HEK293 (cell line): ENCODE results near the gene ASRGL1.

Source experiments
- CTCF ChIA-PET: fragments of 350-600 bp; formaldehyde crosslinking; extraction: SDS; loops from one replicate; lab custom pipeline; 2021; ENCODE audit warnings: antibody characterized with exemption; lab: Yijun Ruan, JAX
- POLR2A ChIA-PET: fragments of 300-600 bp; formaldehyde crosslinking; extraction: SDS; loops from one replicate; lab custom pipeline; 2020; ENCODE audit warnings: antibody characterized with exemption, inconsistent platforms; lab: Yijun Ruan, JAX
- H3K27ac ChIP-seq: fragments of 200-500 bp; sonication (Bioruptor generic); 2 replicates; pipeline ENCODE4 v1.5.1; 2014; ENCODE audit warnings: low read depth, low read length, control low read depth, inconsistent platforms; ENCODE audit errors: extremely low read depth
- H3K36me3 ChIP-seq, 2 experiments: fragments of 200-500 bp in 1 of 2; sonication (Bioruptor generic) in 1 of 2; 1 replicate in 1 of 2; 2 replicates in 1 of 2; pipeline ENCODE4 v1.5.1; 2014 to 2017; ENCODE audit warnings: inconsistent platforms in 2 of 2, low read length in 2 of 2; ENCODE audit not compliant: control insufficient read depth in 2 of 2, insufficient read depth in 1 of 2
- H3K4me1 ChIP-seq: fragments of 200-500 bp; sonication (Bioruptor generic); 2 replicates; pipeline ENCODE4 v1.5.1; 2014; ENCODE audit warnings: mild to moderate bottlenecking, low read length, inconsistent platforms; ENCODE audit not compliant: control insufficient read depth, insufficient read depth
- H3K4me3 ChIP-seq: 2 replicates; pipeline ENCODE4 v1.5.1; 2011; ENCODE audit warnings: low read depth, mild to moderate bottlenecking, control low read depth, low read length, moderate library complexity
- H3K9me3 ChIP-seq: fragments of 200-500 bp; sonication (Bioruptor generic); 2 replicates; pipeline ENCODE4 v1.5.1; 2014; ENCODE audit warnings: low read depth, low read length, inconsistent platforms; ENCODE audit not compliant: control insufficient read depth, insufficient read depth
- BCL11B ChIP-seq: fragments of 450-650 bp; formaldehyde crosslinking; IDR thresholded peaks from 2 replicates; pipeline ENCODE4 v1.5.1; 2016; ENCODE audit warnings: low read depth, missing biosample characterization, missing genetic modification characterization
- BCL6B ChIP-seq: fragments of 450-650 bp; formaldehyde crosslinking; IDR thresholded peaks from 2 replicates; pipeline ENCODE4 v1.5.1; 2017; ENCODE audit warnings: missing biosample characterization, missing genetic modification characterization
- GLI2 ChIP-seq: fragments of 450-650 bp; formaldehyde crosslinking; IDR thresholded peaks from 2 replicates; pipeline ENCODE4; 2017; ENCODE audit warnings: missing biosample characterization, missing genetic modification characterization, low read depth, borderline replicate concordance
- RBAK ChIP-seq: fragments of 450-650 bp; formaldehyde crosslinking; IDR thresholded peaks from 2 replicates; pipeline ENCODE4 v1.5.1; 2016; ENCODE audit warnings: missing biosample characterization, missing genetic modification characterization
- SETDB1 ChIP-seq: IDR thresholded peaks from one replicate; pipeline ENCODE4 v1.6.1; 2017; ENCODE audit warnings: mild to moderate bottlenecking, low read length, moderate library complexity, mixed read lengths; ENCODE audit not compliant: insufficient read length
- SP7 ChIP-seq: fragments of 450-650 bp; formaldehyde crosslinking; IDR thresholded peaks from 2 replicates; pipeline ENCODE4 v1.5.1; 2016; ENCODE audit warnings: missing biosample characterization, missing genetic modification characterization
- ZBTB20 ChIP-seq: fragments of 450-650 bp; formaldehyde crosslinking; IDR thresholded peaks from 2 replicates; pipeline ENCODE4 v1.5.1; 2016; ENCODE audit warnings: missing biosample characterization, missing genetic modification characterization
- ZBTB21 ChIP-seq: fragments of 450-650 bp; formaldehyde crosslinking; IDR thresholded peaks from 2 replicates; pipeline ENCODE4 v1.5.1; 2017; ENCODE audit warnings: missing biosample characterization, missing genetic modification characterization
- ZFP37 ChIP-seq: fragments of 450-650 bp; formaldehyde crosslinking; IDR thresholded peaks from 2 replicates; pipeline ENCODE4 v1.5.1; 2016; ENCODE audit warnings: missing biosample characterization, missing genetic modification characterization
- ZFP69B ChIP-seq: fragments of 450-650 bp; formaldehyde crosslinking; IDR thresholded peaks from 2 replicates; pipeline ENCODE4 v1.5.1; 2016; ENCODE audit warnings: missing biosample characterization, missing genetic modification characterization
- ZIC2 ChIP-seq: fragments of 450-650 bp; formaldehyde crosslinking; IDR thresholded peaks from 2 replicates; pipeline ENCODE4 v1.5.1; 2016; ENCODE audit warnings: missing biosample characterization, missing genetic modification characterization
- ZNF10 ChIP-seq: fragments of 450-650 bp; formaldehyde crosslinking; IDR thresholded peaks from 2 replicates; pipeline ENCODE4 v1.5.1; 2017; ENCODE audit warnings: missing biosample characterization, missing genetic modification characterization
- ZNF121 ChIP-seq: fragments of 450-650 bp; formaldehyde crosslinking; IDR thresholded peaks from 2 replicates; pipeline ENCODE4 v1.5.1; 2016; ENCODE audit warnings: missing biosample characterization, missing genetic modification characterization
- ZNF16 ChIP-seq: fragments of 450-650 bp; formaldehyde crosslinking; IDR thresholded peaks from 2 replicates; pipeline ENCODE4 v1.5.1; 2016; ENCODE audit warnings: low read depth, missing biosample characterization, missing genetic modification characterization
- ZNF19 ChIP-seq: fragments of 450-650 bp; formaldehyde crosslinking; IDR thresholded peaks from 2 replicates; pipeline ENCODE4; 2016; ENCODE audit warnings: missing biosample characterization, missing genetic modification characterization, low read depth
- ZNF202 ChIP-seq: fragments of 450-650 bp; formaldehyde crosslinking; IDR thresholded peaks from 2 replicates; pipeline ENCODE4 v1.5.1; 2016; ENCODE audit warnings: missing biosample characterization, missing genetic modification characterization, borderline replicate concordance
- ZNF223 ChIP-seq: fragments of 450-650 bp; formaldehyde crosslinking; IDR thresholded peaks from 2 replicates; pipeline ENCODE4 v1.5.1; 2016; ENCODE audit warnings: missing biosample characterization, missing genetic modification characterization
- ZNF280D ChIP-seq: fragments of 450-650 bp; formaldehyde crosslinking; IDR thresholded peaks from 2 replicates; pipeline ENCODE4 v1.5.1; 2016; ENCODE audit warnings: missing biosample characterization, missing genetic modification characterization
- ZNF302 ChIP-seq: fragments of 450-650 bp; formaldehyde crosslinking; IDR thresholded peaks from 2 replicates; pipeline ENCODE4 v1.5.1; 2016; ENCODE audit warnings: missing biosample characterization, missing genetic modification characterization, low read depth
- ZNF311 ChIP-seq: fragments of 450-650 bp; formaldehyde crosslinking; IDR thresholded peaks from 2 replicates; pipeline ENCODE4 v1.5.1; 2017; ENCODE audit warnings: missing biosample characterization, missing genetic modification characterization, borderline replicate concordance
- ZNF335 ChIP-seq: fragments of 450-650 bp; formaldehyde crosslinking; conservative IDR thresholded peaks from 2 replicates; pipeline ENCODE4 v1.5.1; 2016; ENCODE audit warnings: missing biosample characterization, missing genetic modification characterization
- ZNF362 ChIP-seq: fragments of 450-650 bp; formaldehyde crosslinking; IDR thresholded peaks from 2 replicates; pipeline ENCODE4 v1.5.1; 2016; ENCODE audit warnings: missing biosample characterization, missing genetic modification characterization
- ZNF416 ChIP-seq: fragments of 450-650 bp; formaldehyde crosslinking; IDR thresholded peaks from 2 replicates; pipeline ENCODE4 v1.5.1; 2016; ENCODE audit warnings: missing biosample characterization, missing genetic modification characterization
- ZNF433 ChIP-seq: fragments of 450-650 bp; formaldehyde crosslinking; IDR thresholded peaks from 2 replicates; pipeline ENCODE4 v1.5.1; 2016; ENCODE audit warnings: missing biosample characterization, missing genetic modification characterization, low read depth
- ZNF473 ChIP-seq: fragments of 450-650 bp; formaldehyde crosslinking; IDR thresholded peaks from 2 replicates; pipeline ENCODE4 v1.5.1; 2017; ENCODE audit warnings: missing biosample characterization, missing genetic modification characterization
- ZNF558 ChIP-seq: fragments of 450-650 bp; formaldehyde crosslinking; IDR thresholded peaks from 2 replicates; pipeline ENCODE4 v1.5.1; 2016; ENCODE audit warnings: missing biosample characterization, missing genetic modification characterization
- ZNF560 ChIP-seq: fragments of 450-650 bp; formaldehyde crosslinking; IDR thresholded peaks from 2 replicates; pipeline ENCODE4 v1.5.1; 2017; ENCODE audit warnings: missing biosample characterization, missing genetic modification characterization, borderline replicate concordance
- ZNF585B ChIP-seq: fragments of 450-650 bp; formaldehyde crosslinking; IDR thresholded peaks from 2 replicates; pipeline ENCODE4 v1.5.1; 2016; ENCODE audit warnings: missing biosample characterization, missing genetic modification characterization
- ZNF658 ChIP-seq: fragments of 450-650 bp; formaldehyde crosslinking; IDR thresholded peaks from 2 replicates; pipeline ENCODE4; 2016; ENCODE audit warnings: missing biosample characterization, missing genetic modification characterization
- ZNF664 ChIP-seq: fragments of 450-650 bp; formaldehyde crosslinking; IDR thresholded peaks from 2 replicates; pipeline ENCODE4 v1.5.1; 2016; ENCODE audit warnings: missing biosample characterization, missing genetic modification characterization
- ZNF776 ChIP-seq: fragments of 450-650 bp; formaldehyde crosslinking; IDR thresholded peaks from 2 replicates; pipeline ENCODE4 v1.5.0; 2017; ENCODE audit warnings: missing biosample characterization, missing genetic modification characterization, borderline replicate concordance
- ZSCAN23 ChIP-seq: fragments of 450-650 bp; formaldehyde crosslinking; IDR thresholded peaks from 2 replicates; pipeline ENCODE4 v1.5.1; 2016; ENCODE audit warnings: missing biosample characterization, missing genetic modification characterization
- ZSCAN30 ChIP-seq: fragments of 450-650 bp; IDR thresholded peaks from 2 replicates; pipeline ENCODE4 v1.5.1; 2018; ENCODE audit warnings: missing biosample characterization, mild to moderate bottlenecking, missing genetic modification characterization, moderate library complexity

The ASRGL1 gene

GRCh38 chr11:62420882-62421281 is 83.6 kb downstream of the ASRGL1 start:
- CTCF ChIA-PET: interaction anchor here (1.2 to 7.8 kb wide), 3 partner anchors 26 to 140 kb away, joined by 6 to 188 read pairs (median 7); no protein-coding TSS in a partner anchor
- TF ChIP-seq ZNF362: no peak
- no peak for TF ChIP-seq ZNF664 (tag by site-specific recombination)
- no peak for TF ChIP-seq ZNF10 (tag by site-specific recombination)
- TF ChIP-seq ZNF311 (tag by site-specific recombination): no peak
- no peak for TF ChIP-seq ZNF16 (tag by site-specific recombination)
- TF ChIP-seq ZBTB20 (tag by site-specific recombination): no peak
- no peak for TF ChIP-seq ZBTB21 (tag by site-specific recombination)
- no peak for TF ChIP-seq ZNF19 (tag by site-specific recombination)
- no peak for TF ChIP-seq SETDB1
- TF ChIP-seq ZNF558: no peak
- TF ChIP-seq ZNF560 (tag by site-specific recombination): no peak
- TF ChIP-seq ZNF223 (tag by site-specific recombination): no peak
- no peak for TF ChIP-seq ZNF776 (tag by site-specific recombination)
- TF ChIP-seq GLI2 (tag by site-specific recombination): no peak
- TF ChIP-seq ZNF202 (tag by site-specific recombination): no peak
- no peak for TF ChIP-seq ZSCAN23 (tag by site-specific recombination)
- no peak for TF ChIP-seq ZFP37 (tag by site-specific recombination)
- no peak for TF ChIP-seq ZNF473
- no peak for TF ChIP-seq BCL6B
- TF ChIP-seq ZNF335 (tag by site-specific recombination): no peak
- Histone ChIP-seq H3K4me1 (peaks cover 3% of the 10 kb centered on the region; the same call in 1 of the 2 replicates), H3K27ac (no peak overlapping the region), H3K9me3 (no peaks in the 10 kb centered on the region), H3K4me3 (no peak overlapping the region), H3K36me3 (no peaks in the 10 kb centered on the region)
- POLR2A ChIA-PET: interaction anchor here (0.6 to 1.3 kb wide), 2 partner anchors 145 to 154 kb away, joined by 4 read pairs; no protein-coding TSS in a partner anchor

- no peak overlapping the region for H3K27ac ChIP-seq
- CTCF ChIA-PET: interaction anchor here (0.6 to 7.8 kb wide), 12 partner anchors 23 to 1776 kb away, joined by 3 to 188 read pairs (median 4); no protein-coding TSS in a partner anchor
- POLR2A ChIA-PET: interaction anchor here (0.7 to 1.6 kb wide), 2 partner anchors 122 to 179 kb away, joined by 3 to 5 read pairs; no protein-coding TSS in a partner anchor
- peaks cover 3% of the 10 kb centered on the region for H3K4me1 ChIP-seq
- H3K9me3 ChIP-seq: no peaks in the 10 kb centered on the region
- no peaks in the 10 kb centered on the region for H3K36me3 ChIP-seq
- H3K4me3 ChIP-seq: no peak overlapping the region
- TF ChIP-seq RBAK (tag by site-specific recombination) (no peak), ZNF433 (tag by site-specific recombination) (no peak), ZIC2 (tag by site-specific recombination) (no peak), BCL11B (tag by site-specific recombination) (no peak), ZNF585B (tag by site-specific recombination) (no peak), ZNF121 (tag by site-specific recombination) (no peak), ZNF416 (tag by site-specific recombination) (no peak), ZNF302 (tag by site-specific recombination) (no peak), SP7 (tag by site-specific recombination) (no peak), ZNF473 (no peak), ZFP69B (tag by site-specific recombination) (no peak), ZNF658 (tag by site-specific recombination) (no peak), ZNF280D (tag by site-specific recombination) (no peak), ZSCAN30 (tag by site-specific recombination) (no peak)
Measured at GRCh38 chr11:62421996-62422395, 84.7 kb downstream of the ASRGL1 start.
